LNCAP (cell line): Measurements from ENCODE around the gene IFRD2.

Experiments used
- CTCF ChIP-seq: fragments of 450-650 bp; IDR thresholded peaks from 2 replicates; pipeline ENCODE4 v1.5.1; 2017; ENCODE audit warnings: mild to moderate bottlenecking

IFRD2 gene

GRCh38 chr3:50292159-50293078 is at the start of gene IFRD2:
Gene IFRD2 (minus strand): TSS chr3:50292429. CDS start chr3:50292274, 155 bp downstream.
- no peak for TF ChIP-seq CTCF

DNA sequence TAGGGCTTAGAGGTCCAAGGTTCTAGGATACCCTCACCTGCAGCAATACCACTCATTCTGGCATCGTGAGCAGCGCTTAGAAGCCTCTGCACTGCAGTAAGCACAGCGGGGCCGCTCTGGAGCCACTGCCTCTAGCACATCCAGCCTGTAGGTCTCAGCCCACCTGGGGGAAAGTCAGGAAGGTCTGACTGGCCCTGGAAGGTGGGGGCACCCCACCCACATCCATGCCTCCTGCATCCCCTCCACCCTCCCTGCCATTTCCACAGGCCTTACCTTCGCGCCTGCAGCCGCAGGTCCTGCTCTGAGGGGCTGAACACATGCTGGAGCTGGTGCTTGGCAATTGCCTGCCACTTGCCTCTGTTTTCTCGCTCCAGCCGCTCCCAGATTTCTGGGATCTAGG is 49.3 kb upstream of the IFRD2 start:
- no peak for TF ChIP-seq CTCF

GRCh38 chr3:50340448-50341329 is 48.5 kb upstream of the IFRD2 start, which contains the start of gene RASSF1:
Gene RASSF1 (minus strand): TSS chr3:50340836. CDS start chr3:50340805, 31 bp downstream.
- TF ChIP-seq CTCF = no peak

DNA sequence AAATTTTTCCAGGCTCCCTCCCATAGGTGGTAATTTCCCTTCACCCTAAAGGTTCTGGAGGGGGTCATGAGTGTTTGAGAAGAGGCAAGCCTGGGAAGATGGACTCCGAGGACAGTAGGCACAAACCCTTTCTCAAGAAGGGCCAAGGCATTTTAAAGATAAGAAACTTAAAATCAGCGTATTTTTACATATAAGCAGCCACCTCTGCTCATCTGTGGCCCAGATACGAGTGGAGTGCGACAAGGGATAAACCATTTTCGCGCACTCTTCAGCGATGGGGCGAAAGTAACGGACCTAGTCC is 47.9 kb upstream of the IFRD2 start:
- TF ChIP-seq CTCF = no peak

DNA sequence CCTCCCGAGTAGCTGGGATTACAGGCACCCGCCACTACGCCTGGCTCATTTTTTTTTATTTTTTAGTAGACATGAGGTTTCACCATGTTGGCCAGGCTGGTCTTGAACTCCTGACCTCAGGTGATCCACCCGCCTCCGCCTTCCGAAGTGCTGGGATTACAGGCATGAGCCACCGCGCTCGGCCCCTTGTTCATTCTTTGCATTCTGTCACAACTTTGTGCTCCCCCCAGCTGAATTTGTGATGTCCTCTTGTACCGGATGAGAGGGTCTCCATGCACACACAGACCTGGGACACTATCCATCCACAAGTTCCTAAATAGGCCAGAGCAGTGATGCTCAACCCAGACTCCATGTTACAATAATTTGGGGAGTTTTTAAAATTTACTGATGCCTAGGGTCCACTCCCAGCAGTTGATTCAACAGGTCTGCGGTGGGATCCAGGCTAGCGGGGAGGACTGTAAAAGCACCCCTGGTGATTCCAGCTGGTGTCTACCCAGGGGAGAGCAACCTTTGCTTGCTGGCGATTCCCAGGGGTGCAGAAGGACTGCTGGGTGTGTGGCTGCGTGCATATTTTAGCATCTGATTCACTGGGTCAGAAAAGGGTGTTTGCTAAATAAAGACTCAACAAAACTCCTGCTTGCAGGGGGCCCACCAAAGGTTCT is 47.4 kb upstream of the IFRD2 start:
- no peak for TF ChIP-seq CTCF

GRCh38 chr3:50338965-50339364 is 46.7 kb upstream of the IFRD2 start:
- TF ChIP-seq CTCF = no peak

DNA sequence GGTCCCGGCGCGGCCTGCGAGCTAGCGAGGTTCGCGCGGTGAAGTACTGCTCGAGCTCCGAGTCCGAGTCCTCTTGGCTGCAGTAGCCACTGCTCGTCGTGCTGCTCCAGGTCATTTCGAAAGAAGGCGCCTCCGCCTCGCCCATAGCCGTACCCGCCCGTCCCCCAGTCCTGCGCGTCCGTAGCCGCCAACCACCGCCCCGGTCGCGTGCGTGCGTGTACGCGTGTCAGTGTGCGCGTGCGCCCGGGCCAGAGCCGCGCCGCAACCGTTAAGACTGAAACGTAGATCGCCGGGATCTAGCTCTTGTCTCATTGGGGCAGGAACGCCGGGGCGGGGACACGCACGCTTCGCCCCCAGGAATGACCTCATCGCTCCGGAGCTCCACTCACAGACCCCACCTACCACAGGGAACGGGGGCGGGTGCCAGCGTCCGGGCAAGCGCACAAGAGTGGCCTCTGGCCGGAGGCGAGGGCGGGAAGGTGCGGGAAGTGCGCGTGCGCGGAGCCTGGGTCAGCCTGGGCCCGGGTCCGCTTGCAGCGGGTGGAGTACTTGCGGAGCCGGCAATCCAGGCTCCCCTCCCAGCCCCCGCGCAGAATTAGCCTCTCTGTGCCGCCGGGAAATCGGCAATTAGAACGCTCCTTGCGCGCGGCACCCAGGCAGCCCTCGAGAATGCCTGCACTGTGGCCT is 45.1 kb upstream of the IFRD2 start:
- TF ChIP-seq CTCF = no peak
